NCI-H2029 treated with DMSO at 0.1 percent for 48 hours (cell line): ENCODE results near the gene SERPINB5.
A peak's percentile ranks its signal among the peaks of the same experiment; 100 is the strongest.

ENCODE experiments used
- DNase-seq: peaks from one replicate; lab custom pipeline; 2025; lab: John Stamatoyannopoulos, UW

SERPINB5 gene

GRCh38 chr18:63468575-63468974 lies 8.2 kb upstream of the SERPINB5 start:
- DNase-seq: no peak

GRCh38 chr18:63470751-63471150 lies 6.0 kb upstream of the SERPINB5 start:
- DNase-seq: no peak

DNA sequence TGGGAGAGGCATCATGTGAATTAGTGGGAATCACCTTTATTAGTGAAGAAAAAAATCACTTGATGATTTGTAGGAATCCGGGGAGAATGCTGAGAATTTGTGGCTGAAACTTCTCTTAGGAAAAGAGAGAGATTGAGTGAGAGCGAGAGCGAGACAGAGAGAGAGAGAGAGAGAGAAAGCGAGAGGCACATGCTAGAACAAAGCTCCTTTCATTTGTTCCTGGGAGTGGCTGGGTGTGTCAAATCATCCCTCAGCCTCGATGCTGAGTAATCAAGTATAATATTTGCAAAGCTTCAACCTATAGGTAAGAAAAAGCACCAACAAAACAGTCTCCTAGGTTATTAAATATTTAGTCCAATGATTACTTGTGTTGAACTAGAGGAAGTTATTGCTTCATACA lies 4.4 kb upstream of the SERPINB5 start:
- no peak for DNase-seq

DNA sequence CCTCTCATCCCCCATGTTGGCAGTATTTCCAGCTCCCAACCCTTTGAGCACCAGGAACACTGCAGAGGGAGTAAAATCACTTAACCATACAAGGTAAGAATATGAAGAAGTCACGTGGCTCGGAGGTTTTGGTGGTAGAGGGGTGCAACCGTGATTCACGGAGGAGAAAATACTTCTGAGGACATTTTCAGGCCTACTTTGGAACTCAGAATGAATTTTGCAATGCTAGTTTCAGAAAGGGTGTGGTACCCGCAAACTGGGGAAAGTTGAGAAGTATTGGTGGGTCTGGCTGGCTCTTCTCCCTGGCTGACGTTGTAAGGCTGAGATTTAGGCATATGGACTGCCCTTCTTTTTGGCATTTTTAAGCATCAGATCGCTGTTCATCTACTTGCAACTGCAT lies 442 bp downstream of the SERPINB5 start:
- DNase-seq: no peak

- no peak for DNase-seq
Observed at GRCh38 chr18:63477968-63478367, 1.2 kb downstream of the SERPINB5 start.

DNA sequence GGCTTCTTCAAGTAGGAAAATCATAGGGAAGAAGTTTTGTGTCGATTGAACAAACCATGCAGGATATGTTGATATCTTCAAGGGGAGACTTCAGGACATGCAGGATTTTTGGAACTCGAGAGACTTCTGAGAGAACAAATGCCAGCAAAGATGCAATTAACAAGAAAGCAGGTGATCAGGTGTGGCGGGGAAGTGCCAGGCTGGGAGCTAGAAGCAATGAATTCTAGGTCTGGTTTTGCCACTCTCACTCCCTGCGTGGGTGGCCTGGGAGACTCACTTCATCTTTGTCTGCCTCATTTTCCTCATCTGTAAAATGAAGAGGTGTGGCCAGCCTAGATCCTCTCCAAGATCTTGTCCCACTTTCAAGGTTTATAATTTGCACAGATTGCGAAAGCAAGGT lies 3.1 kb downstream of the SERPINB5 start:
- DNase-seq: no peak

GRCh38 chr18:63480476-63480875 lies 3.7 kb downstream of the SERPINB5 start:
- no peak for DNase-seq

- DNase-seq: no peak
Observed at GRCh38 chr18:63480915-63481314, 4.2 kb downstream of the SERPINB5 start.

DNA sequence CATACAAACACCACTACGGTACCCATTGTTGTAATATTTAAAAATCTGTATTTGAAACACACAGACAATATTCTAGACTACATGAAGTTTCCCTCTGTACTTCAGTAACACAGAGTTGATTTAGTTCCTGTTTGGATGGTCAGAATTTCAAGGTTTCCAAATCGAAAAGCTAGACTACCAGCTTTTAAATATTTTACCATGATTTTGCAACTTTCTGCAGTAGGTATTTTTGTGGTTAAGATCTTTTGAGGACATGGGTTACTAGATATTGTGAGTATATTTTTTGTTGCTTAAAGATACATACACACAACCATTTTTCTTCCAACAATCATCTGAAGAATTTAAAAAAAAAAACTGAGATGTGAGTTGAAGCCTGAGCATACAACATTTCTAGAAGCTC lies 10.9 kb downstream of the SERPINB5 start:
- no peak for DNase-seq

DNA sequence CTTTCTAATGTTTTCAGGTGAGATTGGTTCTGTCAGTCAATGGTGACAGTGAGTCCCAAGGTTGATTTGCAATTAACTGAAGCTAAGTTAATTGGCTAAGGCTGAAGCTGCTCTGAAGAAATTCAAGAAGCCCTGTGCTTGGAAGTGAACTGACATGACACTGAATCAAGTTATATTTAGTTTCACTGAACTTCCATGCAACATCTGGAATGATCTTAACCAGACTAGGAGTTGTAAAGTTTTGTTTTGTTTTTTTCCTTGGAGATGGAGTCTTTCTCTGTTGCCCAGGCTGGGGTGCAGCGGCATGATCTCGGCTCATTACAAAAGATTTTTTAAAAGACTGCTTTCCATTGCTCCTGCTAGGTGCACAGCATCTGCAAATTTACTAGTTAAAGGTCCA lies 11.4 kb downstream of the SERPINB5 start:
- no peak for DNase-seq

DNA sequence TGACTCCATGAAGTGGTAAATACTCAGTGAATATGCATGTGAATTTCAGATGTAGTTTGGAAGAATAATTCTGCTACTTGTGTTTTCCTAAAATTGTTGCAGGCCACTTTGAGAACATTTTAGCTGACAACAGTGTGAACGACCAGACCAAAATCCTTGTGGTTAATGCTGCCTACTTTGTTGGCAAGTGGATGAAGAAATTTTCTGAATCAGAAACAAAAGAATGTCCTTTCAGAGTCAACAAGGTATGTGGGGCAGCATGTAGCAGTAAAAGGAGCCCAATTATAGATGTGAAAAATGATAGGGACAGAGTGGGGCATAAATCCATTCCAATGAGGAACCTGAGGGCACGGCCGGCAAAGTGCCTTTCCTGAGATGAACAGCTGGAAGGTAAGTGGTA lies 16.1 kb downstream of the SERPINB5 start:
- no peak for DNase-seq

DNA sequence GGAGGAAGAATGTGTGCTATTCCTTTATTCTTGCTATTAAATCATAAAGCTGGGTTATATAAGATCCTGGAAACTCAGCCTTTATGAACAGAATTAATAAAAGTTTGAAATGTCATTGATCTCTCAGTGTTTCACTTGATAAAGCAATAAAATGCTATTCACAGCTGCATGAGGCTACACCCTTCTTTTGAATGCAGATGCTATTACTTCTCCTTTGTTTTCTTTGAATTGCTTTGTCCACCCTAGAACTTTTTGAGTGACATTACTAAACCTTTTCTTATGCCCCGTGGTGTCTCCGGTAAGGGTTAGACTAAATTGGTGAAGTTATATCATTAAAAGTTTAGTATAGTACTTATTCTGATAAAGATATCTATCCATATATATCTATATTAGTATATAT lies 18.9 kb downstream of the SERPINB5 start:
- DNase-seq: no peak

- no peak for DNase-seq
Observed at GRCh38 chr18:63505566-63506335, 29.0 kb downstream of the SERPINB5 start.

DNA sequence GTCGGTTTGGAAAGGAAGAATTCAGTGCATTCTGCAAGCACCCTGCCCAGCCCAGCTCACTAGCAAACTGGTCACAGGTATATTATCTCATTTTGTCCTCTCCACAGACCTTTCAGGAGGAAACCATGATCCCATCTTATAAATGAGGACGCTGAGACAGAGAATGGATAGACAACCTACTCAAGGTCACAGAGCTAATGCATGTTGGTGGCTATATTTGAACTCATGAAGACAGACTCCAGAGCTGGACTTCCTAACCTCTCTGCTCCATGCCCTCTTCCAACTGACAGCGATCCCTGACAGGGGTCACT lies 29.5 kb downstream of the SERPINB5 start:
- no peak for DNase-seq

- DNase-seq: no peak
Observed at GRCh38 chr18:63508596-63508995, 31.8 kb downstream of the SERPINB5 start.

DNA sequence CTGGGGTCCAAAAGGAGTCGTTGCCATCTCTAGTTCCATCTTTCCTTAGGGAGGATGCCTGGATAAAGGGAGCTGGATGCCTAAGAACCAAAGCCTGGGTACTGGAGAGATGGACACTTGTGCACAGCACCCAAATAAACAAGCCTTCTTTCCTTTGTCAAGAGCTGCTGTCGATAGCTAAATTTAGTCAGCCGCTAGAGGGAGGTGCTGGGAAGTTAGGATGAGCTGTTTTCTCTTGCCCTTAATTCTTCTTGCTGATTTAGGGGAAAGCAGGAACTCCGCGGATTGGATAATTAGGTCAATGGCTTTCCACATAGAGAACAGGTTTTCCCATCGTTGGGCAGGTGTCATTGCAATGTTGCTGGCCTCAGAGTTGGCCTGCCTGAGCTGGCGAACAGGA lies 34.5 kb downstream of the SERPINB5 start:
- no peak for DNase-seq

- no peak for DNase-seq
Observed at GRCh38 chr18:63514326-63514725, 37.6 kb downstream of the SERPINB5 start.

DNA sequence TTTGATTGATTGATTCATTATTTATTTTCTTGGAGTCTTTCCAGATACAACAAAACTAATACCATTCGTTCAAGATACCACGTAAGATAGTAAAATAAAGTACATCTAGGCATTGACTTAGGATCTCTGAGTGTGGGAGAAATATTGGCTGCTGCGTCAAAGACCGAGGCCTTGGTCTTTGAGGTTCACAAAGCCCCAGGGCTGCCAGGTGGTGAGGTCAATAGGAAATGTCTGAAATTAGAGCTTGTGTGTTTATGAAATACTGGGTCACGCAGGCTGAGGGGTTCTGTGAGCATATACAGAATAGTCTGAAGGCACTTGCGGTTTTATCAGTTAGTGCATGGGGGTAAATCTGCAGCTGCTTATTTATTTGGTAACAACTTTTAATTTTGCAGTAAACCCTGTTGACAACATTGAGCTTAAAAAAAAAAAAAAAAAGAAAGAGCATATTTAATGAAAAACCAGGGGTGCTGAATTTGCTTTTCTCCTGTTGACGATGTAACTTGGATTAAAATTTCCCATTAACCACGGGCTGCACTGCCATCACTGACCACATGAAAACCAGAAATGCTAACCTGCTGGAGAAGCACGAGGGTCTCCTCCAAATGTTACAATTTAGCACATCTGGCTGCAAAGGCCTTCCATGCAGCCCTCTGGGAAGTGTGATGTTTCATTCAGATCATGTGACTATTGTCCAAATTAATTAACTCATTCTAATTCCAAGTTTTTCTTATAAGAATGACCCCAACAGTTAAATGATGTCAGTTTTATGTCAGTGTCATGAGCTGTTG lies 38.3 kb downstream of the SERPINB5 start:
- DNase-seq: no peak

- DNase-seq: no peak
Observed at GRCh38 chr18:63515801-63516200, 39.0 kb downstream of the SERPINB5 start.

DNA sequence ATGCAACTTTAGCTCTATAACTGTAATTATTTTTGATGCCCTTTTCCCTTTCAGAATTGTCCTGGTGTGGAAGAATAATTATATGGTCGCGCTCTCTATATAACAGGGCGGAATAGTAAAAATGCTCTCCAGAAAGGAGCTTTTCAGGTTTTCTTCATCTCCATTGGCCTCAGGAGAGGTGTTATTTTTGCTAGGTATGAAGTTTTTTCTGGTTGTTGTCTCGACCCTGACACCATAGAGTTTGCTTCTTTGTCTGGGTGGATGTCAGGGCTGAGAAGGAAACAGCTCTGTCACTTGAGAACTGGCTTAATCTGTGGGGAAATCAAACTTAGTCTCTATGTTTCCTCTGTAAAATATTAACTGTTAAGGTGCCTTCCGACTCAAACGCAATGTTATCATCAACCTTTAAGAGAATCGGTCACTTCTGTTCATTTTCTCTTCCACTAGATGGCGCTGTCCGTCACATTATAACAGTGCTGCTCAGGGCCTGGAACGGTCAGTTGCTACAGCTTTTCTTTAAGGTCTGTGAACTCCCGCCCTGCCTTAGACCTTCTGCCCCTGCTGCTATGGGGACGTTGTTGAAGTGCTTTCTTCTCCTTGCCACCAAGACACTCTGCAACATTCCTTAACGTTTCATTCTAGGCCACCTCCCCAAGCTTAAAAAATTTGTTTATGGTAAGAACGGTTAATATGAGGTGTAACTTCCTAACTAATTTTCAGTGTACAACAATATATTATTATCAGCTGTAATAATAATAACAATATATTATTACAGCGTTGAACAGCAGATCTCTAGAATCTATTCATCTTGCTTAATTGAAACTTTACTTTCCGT lies 41.6 kb downstream of the SERPINB5 start:
- DNase-seq: peak; percentile 49

- no peak for DNase-seq
Observed at GRCh38 chr18:63520053-63520685, 43.4 kb downstream of the SERPINB5 start.

- no peak for DNase-seq
Observed at GRCh38 chr18:63523660-63524059, 46.9 kb downstream of the SERPINB5 start.
